OCI-LY7 (cell line): ENCODE measurements around the gene MAPT. TPM values are rescaled to one million over a fixed set of nuclear protein-coding genes. Genes with fewer than 3 reads are reported as not detected.

Source experiments
- BruUV-seq: library from RNA; stranded (reverse); fragments of 400-500 nt; replicated peaks from 2 replicates; lab custom pipeline; 2021; lab: Mats Ljungman, UMichigan
- CTCF ChIA-PET: fragments of 300-600 bp; sonication (Branson Sonifier 250); formaldehyde crosslinking; loops from one replicate; lab custom pipeline; 2022; ENCODE audit warnings: antibody characterized with exemption; ENCODE audit not compliant: unreplicated experiment; lab: Charles Lee
- POLR2A ChIA-PET: fragments of 300-600 bp; sonication (Branson Sonifier 250); formaldehyde crosslinking; loops from one replicate; lab custom pipeline; 2022; ENCODE audit warnings: antibody characterized with exemption; lab: Charles Lee
- DNase-seq: peaks from one replicate; pipeline ENCODE4 v3.0.0-alpha.2; 2015; ENCODE audit warnings: low spot score
- H2AFZ ChIP-seq: fragments of 200-600 bp; sonication (generic), shearing (Covaris generic); 2 replicates; pipeline ENCODE4 v1.6.1; 2014; ENCODE audit warnings: mild to moderate bottlenecking, antibody characterized with exemption, low read length, moderate library complexity
- H3K27ac ChIP-seq: fragments of 200-600 bp; sonication (generic); 2 replicates; pipeline ENCODE4 v1.5.1; 2014; ENCODE audit warnings: mixed run types, low read depth, mild to moderate bottlenecking, moderate library complexity, low read length, inconsistent platforms; ENCODE audit not compliant: poor library complexity, severe bottlenecking
- H3K36me3 ChIP-seq: fragments of 200-600 bp; sonication (generic); 2 replicates; pipeline ENCODE4 v1.6.1; 2014; ENCODE audit warnings: mild to moderate bottlenecking, antibody characterized with exemption, low read length, moderate library complexity, mixed read lengths; ENCODE audit not compliant: insufficient read depth
- H3K4me1 ChIP-seq: fragments of 200-600 bp; sonication (generic); 2 replicates; pipeline ENCODE4 v1.5.1; 2014; ENCODE audit warnings: mild to moderate bottlenecking, low read length; ENCODE audit not compliant: insufficient read depth, poor library complexity, severe bottlenecking
- H3K4me2 ChIP-seq: fragments of 200-600 bp; sonication (generic); 2 replicates; pipeline ENCODE4 v1.6.1; 2014; ENCODE audit warnings: mild to moderate bottlenecking, low read length
- H3K4me3 ChIP-seq: fragments of 200-600 bp; sonication (generic); 2 replicates; pipeline ENCODE4 v1.5.1; 2014; ENCODE audit warnings: mild to moderate bottlenecking, low read depth, low read length; ENCODE audit not compliant: poor library complexity, severe bottlenecking
- H3K79me2 ChIP-seq: fragments of 200-600 bp; sonication (generic); 2 replicates; pipeline ENCODE4 v1.6.1; 2016; ENCODE audit warnings: low read depth, mild to moderate bottlenecking, low read length, moderate library complexity, mixed read lengths; ENCODE audit not compliant: insufficient read depth
- H3K9me2 ChIP-seq: fragments of 200-600 bp; sonication (generic); 2 replicates; pipeline ENCODE4 v1.6.1; 2016; ENCODE audit warnings: mild to moderate bottlenecking, low read length, mixed read lengths; ENCODE audit not compliant: insufficient read depth
- H3K9me3 ChIP-seq: fragments of 200-600 bp; sonication (generic); 2 replicates; pipeline ENCODE4 v1.6.1; 2014; ENCODE audit warnings: mild to moderate bottlenecking, mixed run types, low read length, mixed read lengths
- H4K20me1 ChIP-seq: fragments of 200-600 bp; sonication (generic); 2 replicates; pipeline ENCODE4 v1.6.1; 2014; ENCODE audit warnings: mild to moderate bottlenecking, antibody characterized with exemption, low read length, moderate library complexity, mixed read lengths; ENCODE audit not compliant: insufficient read depth
- EZH2phosphoT487 ChIP-seq: fragments of 200-600 bp; sonication (generic); IDR thresholded peaks from 2 replicates; pipeline ENCODE4 v1.6.1; 2018; ENCODE audit warnings: low read depth, borderline replicate concordance, mild to moderate bottlenecking, mixed run types, antibody characterized with exemption, low read length, moderate library complexity, mixed read lengths
- intact Hi-C: fragments of 100-400 bp; cut with micrococcal nuclease; formaldehyde crosslinking; loops from one replicate; pipeline ENCODE4 v1.10.0; 2022; ENCODE audit not compliant: unreplicated experiment
- total RNA-seq, 2 experiments: library from RNA; depleted of rRNA in 1 of 2; stranded (reverse); fragments of >200 nt in 1 of 2; shearing (Covaris generic) in 1 of 2; gene quantifications; 2 replicates each; pipeline ENCODE4 v1.2.3, GENCODE V29; 2014 to 2022
- TF ChIP-seq, protein P1 (sequence below): fragments of 200-600 bp; sonication (generic); conservative IDR thresholded peaks from 2 replicates; pipeline ENCODE4 v1.5.1; 2014; ENCODE audit warnings: mild to moderate bottlenecking, antibody characterized with exemption, low read length, moderate library complexity, mixed read lengths

The MAPT gene
- total RNA-seq, 2 experiments from 2014 or later = 0.44 TPM; not detected in 1

DNA sequence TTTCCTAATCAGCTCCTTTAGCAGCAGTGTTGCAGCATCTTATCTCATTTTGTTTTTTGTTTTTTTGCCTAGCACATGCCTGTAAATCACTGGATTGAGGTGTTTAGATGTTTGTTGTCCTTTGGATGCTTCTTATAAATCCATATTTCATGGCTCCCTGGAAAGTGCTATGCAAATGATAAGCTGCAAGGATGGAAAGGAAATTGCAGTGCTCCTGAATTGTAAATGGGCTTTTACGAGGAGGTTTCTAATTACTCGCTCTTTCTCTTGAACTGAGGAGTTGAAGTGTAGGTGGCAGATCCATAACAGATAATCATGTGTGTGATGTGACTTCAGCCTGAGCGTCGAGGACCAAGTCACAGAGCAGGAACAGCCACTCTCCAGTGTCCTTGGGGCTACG is 45.0 kb downstream of the MAPT start:
- no peak overlapping the region for H3K4me2 ChIP-seq
- no peaks in the 10 kb centered on the region for H3K9me3 ChIP-seq
- no peaks in the 10 kb centered on the region for H3K79me2 ChIP-seq
- POLR2A ChIA-PET = no interaction called here
- no peak overlapping the region for H3K27ac ChIP-seq
- H3K4me1 ChIP-seq = no peaks in the 10 kb centered on the region
- CTCF ChIA-PET = no interaction called here
- no TSS peak for BruUV-seq
- H3K4me3 ChIP-seq = no peak overlapping the region
- intact Hi-C loops = no loop called here
- no peaks in the 10 kb centered on the region for H3K36me3 ChIP-seq
- H3K9me2 ChIP-seq = no peaks in the 10 kb centered on the region
- no peak for DNase-seq
- no peaks in the 10 kb centered on the region for H4K20me1 ChIP-seq
- H2AFZ ChIP-seq = no peak overlapping the region
- no peak for TF ChIP-seq EZH2phosphoT487
- TF ChIP-seq, protein P1, sequence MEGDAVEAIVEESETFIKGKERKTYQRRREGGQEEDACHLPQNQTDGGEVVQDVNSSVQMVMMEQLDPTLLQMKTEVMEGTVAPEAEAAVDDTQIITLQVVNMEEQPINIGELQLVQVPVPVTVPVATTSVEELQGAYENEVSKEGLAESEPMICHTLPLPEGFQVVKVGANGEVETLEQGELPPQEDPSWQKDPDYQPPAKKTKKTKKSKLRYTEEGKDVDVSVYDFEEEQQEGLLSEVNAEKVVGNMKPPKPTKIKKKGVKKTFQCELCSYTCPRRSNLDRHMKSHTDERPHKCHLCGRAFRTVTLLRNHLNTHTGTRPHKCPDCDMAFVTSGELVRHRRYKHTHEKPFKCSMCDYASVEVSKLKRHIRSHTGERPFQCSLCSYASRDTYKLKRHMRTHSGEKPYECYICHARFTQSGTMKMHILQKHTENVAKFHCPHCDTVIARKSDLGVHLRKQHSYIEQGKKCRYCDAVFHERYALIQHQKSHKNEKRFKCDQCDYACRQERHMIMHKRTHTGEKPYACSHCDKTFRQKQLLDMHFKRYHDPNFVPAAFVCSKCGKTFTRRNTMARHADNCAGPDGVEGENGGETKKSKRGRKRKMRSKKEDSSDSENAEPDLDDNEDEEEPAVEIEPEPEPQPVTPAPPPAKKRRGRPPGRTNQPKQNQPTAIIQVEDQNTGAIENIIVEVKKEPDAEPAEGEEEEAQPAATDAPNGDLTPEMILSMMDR = no peak

DNA sequence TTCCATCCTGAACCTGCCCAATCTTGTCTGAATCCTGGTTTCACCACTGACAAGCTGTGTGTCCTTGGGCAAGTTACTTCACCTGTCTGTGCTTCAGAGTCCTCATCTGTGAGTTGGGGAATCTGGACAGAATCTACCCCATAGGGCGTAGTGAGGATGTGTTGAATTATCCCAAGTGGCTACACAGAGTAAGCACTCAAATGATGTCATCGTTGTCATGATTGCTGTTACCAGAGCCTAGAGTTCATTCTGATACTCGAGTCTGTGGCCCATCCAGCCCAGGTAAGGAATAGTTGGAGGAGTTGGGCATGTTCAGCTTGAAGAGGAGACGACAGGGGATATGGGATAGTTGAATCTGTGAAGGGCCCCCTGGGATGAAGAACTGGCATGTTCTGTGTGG is 45.9 kb downstream of the MAPT start:
- no peaks in the 10 kb centered on the region for H3K9me2 ChIP-seq
- H3K4me3 ChIP-seq = no peak overlapping the region
- intact Hi-C loops = no loop called here
- H2AFZ ChIP-seq = no peak overlapping the region
- no TSS peak for BruUV-seq
- TF ChIP-seq, protein P1 = no peak
- TF ChIP-seq EZH2phosphoT487 = no peak
- CTCF ChIA-PET = no interaction called here
- H3K27ac ChIP-seq = no peak overlapping the region
- no peak for DNase-seq
- H3K36me3 ChIP-seq = no peaks in the 10 kb centered on the region
- H3K79me2 ChIP-seq = no peaks in the 10 kb centered on the region
- POLR2A ChIA-PET = interaction anchor here (0.6 kb wide), 1 partner anchor 629 kb away, joined by 3 read pairs; no protein-coding TSS in a partner anchor
- no peaks in the 10 kb centered on the region for H4K20me1 ChIP-seq
- H3K9me3 ChIP-seq = no peaks in the 10 kb centered on the region
- no peak overlapping the region for H3K4me2 ChIP-seq
- H3K4me1 ChIP-seq = no peaks in the 10 kb centered on the region

DNA sequence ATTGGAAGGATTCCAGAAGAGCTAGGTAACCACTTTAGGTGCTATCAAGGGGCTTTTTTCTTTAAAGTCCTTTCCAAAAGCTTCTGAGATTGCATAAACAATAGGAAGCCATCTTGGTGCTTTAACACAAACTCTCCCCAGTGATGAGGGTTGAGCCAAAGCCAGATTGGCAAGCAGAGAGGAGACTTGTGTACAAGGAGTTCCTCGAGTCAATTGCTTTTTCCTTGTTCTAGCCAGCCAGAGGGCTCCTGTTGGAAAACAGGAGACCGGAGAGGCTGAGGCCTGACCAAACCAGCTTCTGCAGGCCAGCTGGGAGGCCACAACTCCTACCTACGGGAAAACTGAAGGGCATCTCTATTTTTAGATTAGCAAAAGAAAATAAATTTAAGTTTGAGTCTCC is 46.5 kb downstream of the MAPT start:
- Histone ChIP-seq H4K20me1 (no peaks in the 10 kb centered on the region), H3K9me2 (no peaks in the 10 kb centered on the region), H3K4me2 (no peak overlapping the region), H3K27ac (no peak overlapping the region), H3K9me3 (no peaks in the 10 kb centered on the region), H2AFZ (no peak overlapping the region), H3K36me3 (no peaks in the 10 kb centered on the region), H3K4me3 (no peak overlapping the region), H3K4me1 (no peaks in the 10 kb centered on the region), H3K79me2 (no peaks in the 10 kb centered on the region)
- DNase-seq = no peak
- POLR2A ChIA-PET = interaction anchor here (0.6 kb wide), 1 partner anchor 630 kb away, joined by 3 read pairs; no protein-coding TSS in a partner anchor
- TF ChIP-seq, protein P1 = no peak
- TF ChIP-seq EZH2phosphoT487 = no peak
- no TSS peak for BruUV-seq
- intact Hi-C loops = no loop called here
- CTCF ChIA-PET = no interaction called here
